Head of caudate nucleus (tissue), 42 donors: ENCODE results near the gene IL1F10.
A peak's percentile ranks its signal among the peaks of the same experiment; 100 is the strongest.

ENCODE experiments used
- DNase-seq, 42 donors: peaks; one replicate each; pipeline versions ENCODE4 v3.0.0 to v3.0.0-alpha.2; 2020 to 2021; ENCODE audit warnings: mixed read lengths in 7 of 42
- intact Hi-C: fragments of 100-400 bp; cut with DNase I; formaldehyde crosslinking; loops from one replicate; pipeline ENCODE4 v1.15.0; 2022

IL1F10 gene

GRCh38 chr2:113124181-113124961 lies 56.6 kb downstream of the IL1F10 start:
- DNase-seq: peak in 4 of 42 donors; percentile 6 to 32 (median 18)
- intact Hi-C loops: no loop called here
